Loucy (cell line): ENCODE measurements around the gene SMAD3.

Experiments used
- H2AFZ ChIP-seq: fragments of 200-600 bp; sonication (generic); 2 replicates; pipeline ENCODE4 v1.6.0; 2016; ENCODE audit warnings: antibody characterized with exemption, mild to moderate bottlenecking, low read length, moderate library complexity
- H3F3A ChIP-seq: fragments of 200-600 bp; 2 replicates; pipeline ENCODE4 v1.6.0; 2016; ENCODE audit warnings: antibody characterized with exemption, low read depth, mild to moderate bottlenecking
- H3K27me3 ChIP-seq: fragments of 200-600 bp; sonication (generic); 2 replicates; pipeline ENCODE4 v1.6.1; 2014; ENCODE audit warnings: low read length, mild to moderate bottlenecking; ENCODE audit not compliant: insufficient read depth, poor library complexity, severe bottlenecking
- H3K36me3 ChIP-seq: fragments of 200-600 bp; sonication (generic); 2 replicates; pipeline ENCODE4 v1.6.1; 2016; ENCODE audit warnings: low read length; ENCODE audit not compliant: insufficient read depth
- H3K4me1 ChIP-seq: fragments of 200-600 bp; sonication (generic); 2 replicates; pipeline ENCODE4 v1.5.1; 2014; ENCODE audit warnings: low read length, mild to moderate bottlenecking; ENCODE audit not compliant: insufficient read depth, poor library complexity, severe bottlenecking
- H3K4me2 ChIP-seq: fragments of 200-600 bp; sonication (generic); 2 replicates; pipeline ENCODE4 v1.6.0; 2014; ENCODE audit warnings: antibody characterized with exemption, low read length, low read depth, mild to moderate bottlenecking; ENCODE audit not compliant: poor library complexity, severe bottlenecking
- H3K4me3 ChIP-seq: fragments of 200-600 bp; sonication (generic); 2 replicates; pipeline ENCODE4 v1.5.1; 2014; ENCODE audit warnings: low read length, mild to moderate bottlenecking, mixed read lengths; ENCODE audit not compliant: poor library complexity, severe bottlenecking
- H3K79me2 ChIP-seq: fragments of 200-600 bp; sonication (generic); 2 replicates; pipeline ENCODE4 v1.6.1; 2014; ENCODE audit warnings: low read length; ENCODE audit not compliant: insufficient read depth
- H3K9ac ChIP-seq: fragments of 200-600 bp; sonication (generic); 2 replicates; pipeline ENCODE4 v1.6.0; 2014; ENCODE audit warnings: mild to moderate bottlenecking, low read depth, low read length, moderate library complexity; ENCODE audit not compliant: poor library complexity, severe bottlenecking
- H3K9me2 ChIP-seq: fragments of 200-600 bp; sonication (generic); replicated peaks from 2 replicates; pipeline ENCODE4 v1.6.1; 2016; ENCODE audit warnings: low read depth, low read length, mixed read lengths
- H3K9me3 ChIP-seq: fragments of 200-600 bp; sonication (generic); 2 replicates; pipeline ENCODE4 v1.6.1; 2014; ENCODE audit warnings: mild to moderate bottlenecking, antibody characterized with exemption, low read length, low read depth; ENCODE audit not compliant: insufficient read depth
- H4K20me1 ChIP-seq: fragments of 200-600 bp; sonication (generic); 2 replicates; pipeline ENCODE4 v1.6.0; 2014; ENCODE audit warnings: antibody characterized with exemption, low read length, mild to moderate bottlenecking; ENCODE audit not compliant: insufficient read depth, poor library complexity, severe bottlenecking
- CTCF ChIP-seq: fragments of 200-600 bp; sonication (generic); conservative IDR thresholded peaks from 2 replicates; pipeline ENCODE4 v1.5.1; 2014; ENCODE audit warnings: mild to moderate bottlenecking, antibody characterized with exemption, low read length
- EZH2phosphoT487 ChIP-seq: fragments of 200-600 bp; IDR thresholded peaks from 2 replicates; pipeline ENCODE4 v1.6.1; 2018; ENCODE audit warnings: antibody characterized with exemption, mild to moderate bottlenecking, moderate library complexity, borderline replicate concordance

SMAD3 gene

GRCh38 chr15:67126551-67127330 is 61.3 kb downstream of the SMAD3 start:
- TF ChIP-seq CTCF (no peak), EZH2phosphoT487 (no peak)
- peaks cover 30% of the 10 kb centered on the region for H3K4me1 ChIP-seq
- peaks cover 99% of the 10 kb centered on the region for H3K79me2 ChIP-seq
- peaks cover 12% of the 10 kb centered on the region for H4K20me1 ChIP-seq
- no peak overlapping the region for H3K4me2 ChIP-seq
- H3K27me3 ChIP-seq: no peaks in the 10 kb centered on the region
- no peak overlapping the region for H2AFZ ChIP-seq
- no peaks in the 10 kb centered on the region for H3F3A ChIP-seq
- peaks cover 27% of the 10 kb centered on the region; the same call in 1 of the 2 replicates for H3K36me3 ChIP-seq
- no peaks in the 10 kb centered on the region for H3K9me2 ChIP-seq
- no peak overlapping the region for H3K4me3 ChIP-seq
- H3K9me3 ChIP-seq: no peaks in the 10 kb centered on the region
- no peak overlapping the region for H3K9ac ChIP-seq

GRCh38 chr15:67127331-67127664 is 61.9 kb downstream of the SMAD3 start:
- H3K79me2 ChIP-seq: peaks cover 99% of the 10 kb centered on the region
- peaks cover 14% of the 10 kb centered on the region for H4K20me1 ChIP-seq
- H2AFZ ChIP-seq: no peak overlapping the region
- H3K9ac ChIP-seq: no peak overlapping the region
- H3K4me1 ChIP-seq: peaks cover 24% of the 10 kb centered on the region
- no peaks in the 10 kb centered on the region for H3K27me3 ChIP-seq
- no peaks in the 10 kb centered on the region for H3K9me2 ChIP-seq
- no peak for TF ChIP-seq CTCF
- TF ChIP-seq EZH2phosphoT487: no peak
- no peaks in the 10 kb centered on the region for H3F3A ChIP-seq
- no peaks in the 10 kb centered on the region for H3K9me3 ChIP-seq
- no peak overlapping the region for H3K4me2 ChIP-seq
- no peak overlapping the region for H3K4me3 ChIP-seq
- peaks cover 27% of the 10 kb centered on the region; the same call in 1 of the 2 replicates for H3K36me3 ChIP-seq

- Histone ChIP-seq H3F3A (no peaks in the 10 kb centered on the region), H3K36me3 (peaks cover 27% of the 10 kb centered on the region; the same call in 1 of the 2 replicates), H3K4me2 (no peak overlapping the region), H2AFZ (no peak overlapping the region), H3K4me3 (no peak overlapping the region), H4K20me1 (peaks cover 14% of the 10 kb centered on the region), H3K9ac (no peak overlapping the region), H3K9me2 (no peaks in the 10 kb centered on the region), H3K27me3 (no peaks in the 10 kb centered on the region), H3K4me1 (peaks cover 27% of the 10 kb centered on the region), H3K9me3 (no peaks in the 10 kb centered on the region), H3K79me2 (peaks cover 99% of the 10 kb centered on the region)
- TF ChIP-seq CTCF (no peak), EZH2phosphoT487 (no peak)
These were observed 62.6 kb downstream of the SMAD3 start for GRCh38 chr15:67127965-67128364.
